GM08714 (cell line): ENCODE results near the gene VPS26C.
A peak's percentile ranks its signal among the peaks of the same experiment; 100 is the strongest.
"Not testable (repeated sequence)": the region's sequence is repeated elsewhere in the genome, so short reads cannot be mapped to it uniquely, and the experiment has no call there.

ENCODE experiments used
- H3K4me3 ChIP-seq: fragments of 200-500 bp; sonication (Bioruptor generic); 2 replicates; pipeline ENCODE4 v1.5.1; 2014; ENCODE audit warnings: mild to moderate bottlenecking, low read length, inconsistent platforms
- ZNF274 ChIP-seq: IDR thresholded peaks from 2 replicates; pipeline ENCODE4 v1.6.1; 2012; ENCODE audit warnings: mild to moderate bottlenecking, low read depth, low read length

The VPS26C gene

GRCh38 chr21:37267269-37268185, at the start of gene VPS26C:
Gene VPS26C (minus strand): TSS chr21:37267334. CDS start chr21:37267294, 40 bp downstream.
- peak within 1 kb of the TSS; percentile 96 for H3K4me3 ChIP-seq
- TF ChIP-seq ZNF274, result no peak

GRCh38 chr21:37316072-37316471, 48.9 kb upstream of the VPS26C start:
- not testable (repeated sequence) for H3K4me3 ChIP-seq

GRCh38 chr21:37300114-37300751, 33.1 kb upstream of the VPS26C start:
- no peak for TF ChIP-seq ZNF274

GRCh38 chr21:37297364-37297763, 30.2 kb upstream of the VPS26C start:
- H3K4me3 ChIP-seq, result no peak overlapping the region
- no peak for TF ChIP-seq ZNF274

More at GRCh38 chr21:37300114-37300751, 33.1 kb upstream of the VPS26C start:
- H3K4me3 ChIP-seq, result no peak overlapping the region

GRCh38 chr21:37294679-37295078, 27.5 kb upstream of the VPS26C start:
- no peak overlapping the region for H3K4me3 ChIP-seq
- no peak for TF ChIP-seq ZNF274

- no peak for TF ChIP-seq ZNF274
These were observed 25.8 kb upstream of the VPS26C start for GRCh38 chr21:37292941-37293340.

GRCh38 chr21:37292041-37292440, 24.9 kb upstream of the VPS26C start:
- no peak overlapping the region for H3K4me3 ChIP-seq
- no peak for TF ChIP-seq ZNF274

More at GRCh38 chr21:37292941-37293340, 25.8 kb upstream of the VPS26C start:
- H3K4me3 ChIP-seq, result no peak overlapping the region

- H3K4me3 ChIP-seq, result not testable (repeated sequence)
These were observed 16.1 kb upstream of the VPS26C start for GRCh38 chr21:37283191-37283710.

- peak overlapping the region; percentile 21; the same call in 1 of the 2 replicates for H3K4me3 ChIP-seq
These were observed 15.5 kb upstream of the VPS26C start for GRCh38 chr21:37282602-37283001.

- TF ChIP-seq ZNF274, result no peak
These were observed 14.9 kb upstream of the VPS26C start for GRCh38 chr21:37281993-37282392.

GRCh38 chr21:37281579-37281978, 14.4 kb upstream of the VPS26C start:
- no peak for TF ChIP-seq ZNF274
- H3K4me3 ChIP-seq, result no peak overlapping the region

More at GRCh38 chr21:37281993-37282392, 14.9 kb upstream of the VPS26C start:
- peak overlapping the region; percentile 21; the same call in 1 of the 2 replicates for H3K4me3 ChIP-seq

- not testable (repeated sequence) for H3K4me3 ChIP-seq
These were observed 12.1 kb upstream of the VPS26C start for GRCh38 chr21:37279271-37279670.

GRCh38 chr21:37278199-37278598, 11.1 kb upstream of the VPS26C start:
- TF ChIP-seq ZNF274, result no peak
- no peak overlapping the region for H3K4me3 ChIP-seq

- H3K4me3 ChIP-seq, result no peak overlapping the region
- TF ChIP-seq ZNF274, result no peak
These were observed 9.2 kb upstream of the VPS26C start for GRCh38 chr21:37276377-37276776.

- TF ChIP-seq ZNF274, result no peak
- no peak overlapping the region for H3K4me3 ChIP-seq
These were observed 7.0 kb upstream of the VPS26C start for GRCh38 chr21:37273911-37274690.
